Ishikawa (cell line): ENCODE measurements around the gene DYNLRB1.

Experiments
- CEBPB ChIP-seq: IDR thresholded peaks from 2 replicates; pipeline ENCODE4 v1.6.1; 2012
- CREB1 ChIP-seq: IDR thresholded peaks from 2 replicates; pipeline ENCODE4 v1.6.1; 2012; ENCODE audit warnings: low read depth
- EP300 ChIP-seq: IDR thresholded peaks from 2 replicates; pipeline ENCODE4 v1.6.1; 2012; ENCODE audit warnings: borderline replicate concordance
- NFIC ChIP-seq: IDR thresholded peaks from 2 replicates; pipeline ENCODE4 v1.6.1; 2012
- RAD21 ChIP-seq: IDR thresholded peaks from 2 replicates; pipeline ENCODE4 v1.6.1; 2012; ENCODE audit warnings: low read depth
- TAF1 ChIP-seq: IDR thresholded peaks from 2 replicates; pipeline ENCODE4 v1.6.1; 2012; ENCODE audit warnings: low read depth, mild to moderate bottlenecking
- YY1 ChIP-seq: IDR thresholded peaks from 2 replicates; pipeline ENCODE4 v1.6.1; 2012; ENCODE audit warnings: low read depth
- TF ChIP-seq, protein P1 (sequence below): IDR thresholded peaks from 2 replicates; pipeline ENCODE4 v1.6.1; 2012
- TF ChIP-seq, protein P2 (sequence below): IDR thresholded peaks from 2 replicates; pipeline ENCODE4 v1.6.1; 2012; ENCODE audit warnings: low read depth, mild to moderate bottlenecking
- TF ChIP-seq, protein P3 (sequence below): IDR thresholded peaks from 2 replicates; pipeline ENCODE4 v1.6.1; 2012

DNA sequence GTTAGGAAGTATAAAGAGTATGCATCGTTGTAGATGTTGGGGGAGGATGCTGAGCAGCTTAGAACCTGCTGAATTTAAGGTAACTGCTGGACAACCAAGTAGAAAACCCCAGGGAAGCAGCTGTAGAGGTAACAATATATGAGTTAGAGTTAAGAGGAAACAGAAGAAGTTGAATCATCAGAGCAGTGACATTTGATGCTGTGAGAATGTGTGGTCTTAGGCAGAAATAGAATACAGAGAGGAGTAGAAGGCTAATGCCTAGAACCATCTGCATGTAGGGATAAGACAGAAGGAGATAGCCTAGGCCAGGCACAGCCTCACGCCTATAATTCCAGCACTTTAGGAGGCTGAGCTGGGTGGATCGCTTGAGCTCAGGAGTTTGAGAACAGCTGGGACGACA lies 22.6 kb upstream of the DYNLRB1 start:
- TF ChIP-seq RAD21 (no peak), TAF1 (no peak), EP300 (no peak), YY1 (no peak), CEBPB (no peak), CREB1 (no peak), NFIC (no peak)
- TF ChIP-seq, protein P1, sequence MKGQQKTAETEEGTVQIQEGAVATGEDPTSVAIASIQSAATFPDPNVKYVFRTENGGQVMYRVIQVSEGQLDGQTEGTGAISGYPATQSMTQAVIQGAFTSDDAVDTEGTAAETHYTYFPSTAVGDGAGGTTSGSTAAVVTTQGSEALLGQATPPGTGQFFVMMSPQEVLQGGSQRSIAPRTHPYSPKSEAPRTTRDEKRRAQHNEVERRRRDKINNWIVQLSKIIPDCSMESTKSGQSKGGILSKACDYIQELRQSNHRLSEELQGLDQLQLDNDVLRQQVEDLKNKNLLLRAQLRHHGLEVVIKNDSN, result no peak
- TF ChIP-seq, protein P2, sequence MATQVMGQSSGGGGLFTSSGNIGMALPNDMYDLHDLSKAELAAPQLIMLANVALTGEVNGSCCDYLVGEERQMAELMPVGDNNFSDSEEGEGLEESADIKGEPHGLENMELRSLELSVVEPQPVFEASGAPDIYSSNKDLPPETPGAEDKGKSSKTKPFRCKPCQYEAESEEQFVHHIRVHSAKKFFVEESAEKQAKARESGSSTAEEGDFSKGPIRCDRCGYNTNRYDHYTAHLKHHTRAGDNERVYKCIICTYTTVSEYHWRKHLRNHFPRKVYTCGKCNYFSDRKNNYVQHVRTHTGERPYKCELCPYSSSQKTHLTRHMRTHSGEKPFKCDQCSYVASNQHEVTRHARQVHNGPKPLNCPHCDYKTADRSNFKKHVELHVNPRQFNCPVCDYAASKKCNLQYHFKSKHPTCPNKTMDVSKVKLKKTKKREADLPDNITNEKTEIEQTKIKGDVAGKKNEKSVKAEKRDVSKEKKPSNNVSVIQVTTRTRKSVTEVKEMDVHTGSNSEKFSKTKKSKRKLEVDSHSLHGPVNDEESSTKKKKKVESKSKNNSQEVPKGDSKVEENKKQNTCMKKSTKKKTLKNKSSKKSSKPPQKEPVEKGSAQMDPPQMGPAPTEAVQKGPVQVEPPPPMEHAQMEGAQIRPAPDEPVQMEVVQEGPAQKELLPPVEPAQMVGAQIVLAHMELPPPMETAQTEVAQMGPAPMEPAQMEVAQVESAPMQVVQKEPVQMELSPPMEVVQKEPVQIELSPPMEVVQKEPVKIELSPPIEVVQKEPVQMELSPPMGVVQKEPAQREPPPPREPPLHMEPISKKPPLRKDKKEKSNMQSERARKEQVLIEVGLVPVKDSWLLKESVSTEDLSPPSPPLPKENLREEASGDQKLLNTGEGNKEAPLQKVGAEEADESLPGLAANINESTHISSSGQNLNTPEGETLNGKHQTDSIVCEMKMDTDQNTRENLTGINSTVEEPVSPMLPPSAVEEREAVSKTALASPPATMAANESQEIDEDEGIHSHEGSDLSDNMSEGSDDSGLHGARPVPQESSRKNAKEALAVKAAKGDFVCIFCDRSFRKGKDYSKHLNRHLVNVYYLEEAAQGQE, result no peak
- TF ChIP-seq, protein P3, sequence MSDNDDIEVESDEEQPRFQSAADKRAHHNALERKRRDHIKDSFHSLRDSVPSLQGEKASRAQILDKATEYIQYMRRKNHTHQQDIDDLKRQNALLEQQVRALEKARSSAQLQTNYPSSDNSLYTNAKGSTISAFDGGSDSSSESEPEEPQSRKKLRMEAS, result no peak
